G401.6 (cell line): ENCODE results near the gene SLC24A1.
"Not testable (repeated sequence)": the region's sequence is repeated elsewhere in the genome, so short reads cannot be mapped to it uniquely, and the experiment has no call there.

ENCODE experiments used
- FAIRE-seq: peaks from 2 replicates; lab custom pipeline; 2012; peaks lifted over from hg19 to GRCh38; lab: Jason Lieb, UNC

The SLC24A1 gene

DNA sequence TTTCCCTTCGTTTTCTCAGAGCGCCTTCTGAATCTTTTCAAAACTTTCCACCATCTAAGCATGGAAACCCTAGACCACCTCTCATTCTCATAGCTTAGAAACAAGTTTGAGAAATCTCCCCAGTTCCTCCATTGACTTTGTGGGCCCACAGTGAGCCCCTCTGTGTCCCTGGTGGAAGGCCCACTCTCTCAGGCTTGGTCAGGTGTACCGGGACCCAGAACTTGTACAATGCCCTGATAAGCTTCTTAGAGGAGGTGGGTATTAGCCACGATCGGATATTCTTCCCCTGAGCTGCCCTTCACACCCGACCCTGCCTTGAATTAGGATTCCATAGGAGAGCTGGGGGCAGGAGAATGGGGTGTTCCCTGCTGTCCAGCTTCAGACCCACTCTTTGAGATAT, at the start of gene SLC24A1:
TSS of gene SLC24A1 (plus strand) at position 301 of the 400 bp plus-strand sequence. CDS start 2,143 bp downstream, outside the sequence.
- FAIRE-seq = no peak

- no peak for FAIRE-seq
Measured at GRCh38 chr15:65571971-65572370, 49.8 kb upstream of the SLC24A1 start.

DNA sequence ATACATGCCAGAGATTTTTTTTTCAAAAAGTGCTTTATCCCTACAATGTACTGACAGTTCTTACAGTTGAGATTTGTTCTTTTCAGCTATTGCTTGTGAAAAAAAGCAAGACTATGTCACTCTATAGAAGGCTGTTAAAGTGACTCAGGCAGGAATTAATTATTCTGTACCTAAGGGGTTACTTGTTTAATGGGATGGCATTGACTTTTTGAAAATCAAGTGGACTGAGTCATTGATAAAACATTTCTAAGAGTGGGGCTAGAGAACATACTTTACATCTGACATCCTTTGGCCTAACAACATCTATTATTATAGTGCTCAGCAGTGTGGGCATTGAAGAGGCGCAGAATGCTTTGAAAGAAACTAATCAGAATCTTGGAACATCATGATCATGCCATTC, 45.1 kb upstream of the SLC24A1 start:
- no peak for FAIRE-seq

DNA sequence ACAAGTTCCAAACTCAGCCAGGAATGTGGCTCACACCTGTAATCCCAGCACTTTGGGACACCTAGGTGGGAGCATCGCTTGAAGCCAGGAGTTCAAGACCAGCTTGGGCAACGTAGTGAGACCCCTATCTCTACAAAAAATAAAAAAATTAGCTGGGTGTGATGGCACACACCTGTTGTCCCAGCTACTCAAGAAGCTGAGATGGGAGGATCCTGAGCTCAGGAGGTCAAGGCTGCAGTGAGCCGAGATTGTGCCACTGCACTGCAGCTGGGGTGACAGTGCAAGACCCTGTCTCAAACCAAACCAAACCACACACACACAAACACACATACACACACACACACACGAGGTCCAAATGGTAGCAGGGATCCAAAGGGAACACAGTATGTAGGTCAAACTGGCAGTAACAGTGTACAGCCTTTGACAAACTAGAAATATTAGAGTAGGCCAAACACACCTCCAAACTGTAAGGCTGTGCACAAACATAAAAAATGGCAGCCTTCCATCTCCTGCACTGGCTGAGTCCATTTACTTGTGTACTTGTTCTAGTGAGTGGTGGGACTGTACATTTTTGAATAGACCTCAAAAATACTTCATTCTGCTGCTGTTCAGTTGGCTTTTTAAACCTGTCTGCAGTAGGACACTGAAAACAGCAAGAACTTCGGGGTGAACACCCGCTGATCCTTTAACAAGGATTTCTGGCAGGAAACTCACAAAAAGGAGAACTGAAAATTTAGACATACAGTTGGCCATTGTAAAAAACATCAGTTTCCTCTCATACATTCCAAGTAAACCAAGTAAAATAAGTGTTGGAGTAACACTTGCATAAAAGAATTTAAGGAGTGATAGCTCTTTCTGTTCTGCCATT, 44.4 kb upstream of the SLC24A1 start:
- no peak for FAIRE-seq

DNA sequence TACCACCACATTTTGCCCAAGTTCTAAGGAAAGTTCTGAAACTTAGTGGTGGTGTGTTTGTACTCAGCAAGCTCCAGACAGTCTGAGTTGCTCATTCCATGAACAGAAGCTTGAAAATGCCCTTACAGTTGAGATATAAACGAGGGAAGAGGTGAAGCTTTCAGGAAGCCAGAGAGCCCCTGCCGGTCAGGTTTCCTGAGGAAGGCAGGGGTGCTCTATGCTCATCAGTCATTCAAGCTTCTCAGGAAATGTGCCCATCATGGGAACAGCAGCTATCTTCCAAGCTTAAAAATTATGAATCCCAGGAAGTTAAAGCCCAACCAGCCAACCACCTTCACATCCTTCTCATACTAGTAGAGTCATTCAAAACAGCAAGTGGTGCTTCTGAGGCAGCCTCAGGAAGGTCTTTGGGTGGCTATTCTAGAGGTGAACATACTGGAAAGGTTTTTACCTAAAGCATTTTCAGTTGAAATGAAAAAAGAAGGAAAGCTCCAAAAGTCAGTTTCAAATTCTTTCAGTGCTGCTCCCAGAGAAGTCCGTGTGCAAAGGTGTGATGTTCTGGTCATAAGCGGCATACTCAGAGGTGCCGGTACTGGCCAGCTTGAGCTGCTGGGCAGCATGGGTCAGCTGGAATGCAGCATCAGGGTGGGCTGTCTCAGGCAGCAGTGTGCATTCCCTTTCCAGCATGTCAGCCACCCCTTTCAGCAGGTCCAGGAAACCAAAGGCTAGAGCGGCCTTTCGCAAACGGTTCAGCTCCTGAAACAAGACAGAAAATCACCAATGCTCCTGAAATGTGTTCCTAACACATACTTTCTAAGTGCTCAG, 42.6 kb upstream of the SLC24A1 start:
- peak; percentile 3 for FAIRE-seq

- FAIRE-seq = no peak
Measured at GRCh38 chr15:65579762-65580161, 42.0 kb upstream of the SLC24A1 start.

DNA sequence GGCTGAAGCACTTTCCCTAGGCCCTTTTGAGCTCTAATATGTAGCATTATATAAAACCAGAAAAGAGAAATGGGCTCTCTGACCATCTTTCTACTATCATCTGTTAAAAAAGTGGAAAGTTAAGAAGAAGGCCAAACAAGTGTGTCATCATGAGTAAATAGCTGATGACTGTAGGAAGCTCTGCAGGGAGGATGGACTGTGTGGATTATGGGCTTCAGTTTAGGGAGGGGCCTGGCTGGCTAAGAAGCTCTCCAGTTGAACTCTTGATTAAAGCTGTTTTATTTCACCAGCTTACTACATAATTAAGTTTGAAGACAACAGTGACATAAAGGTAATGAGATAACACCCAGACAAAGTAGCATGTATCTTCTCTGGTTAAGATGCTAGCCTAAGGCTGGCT, 41.5 kb upstream of the SLC24A1 start:
- peak; percentile 8 for FAIRE-seq

GRCh38 chr15:65583701-65584100, 38.0 kb upstream of the SLC24A1 start:
- no peak for FAIRE-seq

DNA sequence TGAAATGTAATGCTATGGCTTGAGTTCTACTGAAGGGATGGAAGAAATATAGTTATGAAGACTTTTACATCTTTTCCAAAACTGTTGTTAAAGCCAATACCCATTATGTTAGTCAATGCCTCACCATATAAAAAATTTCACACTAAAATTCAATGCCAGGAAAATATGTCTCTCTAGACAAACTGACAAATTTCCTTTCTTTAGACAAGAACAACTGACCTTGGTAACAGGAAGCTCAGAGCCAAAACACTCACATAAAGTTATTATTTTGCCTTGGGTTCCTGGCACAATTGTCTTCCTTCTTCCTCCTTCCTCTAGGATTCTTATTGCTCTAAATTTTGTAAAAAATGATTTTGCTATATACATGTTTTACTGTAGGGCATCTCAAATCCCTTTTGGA, 37.5 kb upstream of the SLC24A1 start:
- peak; percentile 68 for FAIRE-seq

- FAIRE-seq = no peak
Measured at GRCh38 chr15:65587094-65587493, 34.6 kb upstream of the SLC24A1 start.

GRCh38 chr15:65595960-65596359, 25.8 kb upstream of the SLC24A1 start:
- no peak for FAIRE-seq

- FAIRE-seq = no peak
Measured at GRCh38 chr15:65598468-65598867, 23.3 kb upstream of the SLC24A1 start.

DNA sequence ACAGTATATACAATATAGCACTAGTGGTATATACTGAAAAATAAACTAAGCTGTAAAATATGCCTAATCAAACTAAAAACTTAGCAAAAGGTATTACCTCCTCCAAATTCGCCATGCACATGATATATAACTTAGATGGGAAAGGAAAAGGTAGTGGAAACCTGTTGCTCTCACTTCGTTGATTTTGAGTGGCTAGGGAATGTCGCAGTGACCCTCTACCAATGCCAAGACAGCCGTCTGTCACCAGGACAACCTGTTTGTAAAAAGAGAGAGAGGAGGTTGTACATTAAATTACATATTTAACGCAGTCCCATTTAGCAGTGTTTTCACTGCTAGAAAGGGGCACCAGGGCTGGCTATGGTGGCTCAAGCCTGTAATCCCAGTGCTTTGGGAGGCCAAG, 22.1 kb upstream of the SLC24A1 start:
- FAIRE-seq = no peak

GRCh38 chr15:65603134-65603533, 18.6 kb upstream of the SLC24A1 start:
- no peak for FAIRE-seq

DNA sequence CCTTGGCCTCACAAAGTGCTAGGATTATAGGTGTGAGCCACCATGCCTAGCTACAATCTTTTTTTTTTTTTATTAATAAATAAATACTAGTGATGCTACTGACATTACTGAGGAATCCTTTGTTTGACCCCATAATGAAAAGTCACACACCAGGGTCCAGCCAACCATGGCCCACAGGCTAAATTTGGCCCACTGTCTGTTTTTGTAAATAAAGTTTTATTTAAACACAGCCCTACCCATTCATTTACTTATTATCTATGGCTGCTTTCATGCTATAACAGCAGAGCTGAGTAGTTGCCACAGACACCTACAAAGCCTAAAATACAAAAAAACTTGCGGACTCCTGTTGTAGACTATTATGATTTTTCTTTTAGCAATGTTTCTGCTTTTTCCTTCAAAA, 18.2 kb upstream of the SLC24A1 start:
- FAIRE-seq = no peak

- FAIRE-seq = peak; percentile 96
Measured at GRCh38 chr15:65610871-65611718, 10.6 kb upstream of the SLC24A1 start, which contains the start of gene INTS14. Gene INTS14 (minus strand): TSS chr15:65611131. CDS start chr15:65607380, 3,751 bp downstream.

GRCh38 chr15:65611888-65612615, 9.7 kb upstream of the SLC24A1 start:
- no peak for FAIRE-seq

GRCh38 chr15:65612616-65612946, 9.2 kb upstream of the SLC24A1 start:
- FAIRE-seq = no peak

DNA sequence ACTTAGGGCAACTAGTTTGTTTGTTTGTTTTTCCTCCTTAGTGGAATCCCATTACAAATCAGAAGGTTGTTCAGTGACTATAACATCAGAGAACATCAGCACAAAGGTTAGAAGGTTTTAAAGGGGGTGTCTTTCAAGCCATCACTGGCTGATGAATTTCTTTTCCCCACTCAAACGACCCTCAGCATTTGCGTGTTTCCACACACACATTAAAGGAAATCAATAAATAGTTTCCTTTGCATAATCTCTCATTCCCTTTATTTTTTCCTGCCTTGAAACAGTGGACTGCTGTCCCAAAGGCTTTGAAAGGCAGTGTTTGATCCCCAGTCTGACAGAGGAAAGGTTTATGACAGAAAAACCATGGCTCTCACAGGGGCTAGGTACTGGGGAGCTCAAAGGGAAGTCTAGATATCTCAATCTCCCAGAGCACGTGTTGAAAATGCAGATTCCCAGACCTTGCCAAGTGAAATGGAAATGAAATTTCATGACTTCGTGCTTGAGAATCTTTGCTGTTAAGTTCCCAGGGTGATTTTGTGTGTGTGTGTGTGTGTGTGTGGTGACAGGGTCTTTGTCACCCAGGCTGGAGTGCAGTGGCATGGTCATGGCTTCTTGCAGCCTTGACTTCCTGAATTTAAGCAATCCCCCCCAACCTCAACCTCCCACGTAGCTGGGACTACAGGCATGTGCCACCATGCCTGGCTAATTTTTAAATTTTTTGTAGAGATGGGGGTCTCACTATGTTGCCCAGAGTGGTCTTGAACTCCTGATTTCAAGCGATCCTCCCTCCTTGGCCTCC, 8.6 kb upstream of the SLC24A1 start:
- no peak for FAIRE-seq

- not testable (repeated sequence) for FAIRE-seq
Measured at GRCh38 chr15:65615887-65616286, 5.9 kb upstream of the SLC24A1 start.
